ENCODE results near the gene KRCC1. TPM values are rescaled to one million over a fixed set of nuclear protein-coding genes. Genes with fewer than 3 reads are reported as not detected.
"Not testable (repeated sequence)": the region's sequence is repeated elsewhere in the genome, so short reads cannot be mapped to it uniquely, and the experiment has no call there.

The KRCC1 gene
- total and polyA plus RNA-seq, 12 donors: 18.5 to 27.0 (median 22.0) TPM

DNA sequence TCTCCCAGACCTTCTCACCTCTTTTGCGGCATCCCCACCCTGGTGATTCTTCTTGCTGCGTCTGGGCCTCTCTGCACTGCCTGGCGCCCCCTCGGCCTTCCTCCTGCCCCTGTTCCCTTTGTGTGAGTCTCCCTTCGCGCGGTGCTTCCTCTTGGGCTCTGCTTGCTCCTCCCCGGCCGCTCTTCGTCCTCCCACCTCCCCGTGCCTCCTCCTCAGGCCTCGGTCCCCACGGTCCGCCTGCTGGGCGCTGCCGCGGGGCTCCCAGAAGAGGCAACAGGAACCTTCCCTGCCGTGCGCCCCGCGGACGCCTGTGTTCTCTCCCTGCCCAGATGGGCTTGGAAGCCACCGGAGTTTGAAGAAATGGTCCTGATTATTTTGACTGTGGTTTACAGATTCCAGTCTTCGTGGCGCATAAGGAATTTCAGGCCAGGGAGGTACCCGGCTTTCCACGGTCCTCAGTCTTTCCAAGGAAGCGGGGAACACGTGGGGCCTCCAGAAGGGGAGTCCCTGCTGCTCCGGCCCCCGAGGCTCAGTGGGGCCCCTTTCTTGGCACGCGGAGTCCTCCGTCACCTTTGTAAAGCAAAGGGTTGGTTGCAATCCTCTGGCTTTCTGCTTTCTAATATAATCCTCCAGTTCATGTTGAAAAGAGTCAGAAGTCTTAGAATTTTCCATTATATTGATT lies 52.4 kb downstream of the KRCC1 start:
- Histone ChIP-seq H3K36me3 (no peaks in the 10 kb centered on the region), H3K9me3 (no peaks in the 10 kb centered on the region), H3K27ac (no peak overlapping the region), H3K4me3 (no peak overlapping the region), H3K27me3 (peaks cover 0 to 9% (median 0%) of the 10 kb centered on the region in 7 donors), H3K4me1 (peaks cover 0 to 7% (median 0%) of the 10 kb centered on the region in 9 donors)
- intact Hi-C loops (cut with DNase I): no loop called here
- WGBS, 2 donors: 44 to 55% methylated on average over 34 of the region's 34 CpGs
- ATAC-seq: peak in 1 of 8 donors; percentile 35
- DNase-seq: peak in 1 of 2 donors; percentile 16
- TF ChIP-seq, protein P1, sequence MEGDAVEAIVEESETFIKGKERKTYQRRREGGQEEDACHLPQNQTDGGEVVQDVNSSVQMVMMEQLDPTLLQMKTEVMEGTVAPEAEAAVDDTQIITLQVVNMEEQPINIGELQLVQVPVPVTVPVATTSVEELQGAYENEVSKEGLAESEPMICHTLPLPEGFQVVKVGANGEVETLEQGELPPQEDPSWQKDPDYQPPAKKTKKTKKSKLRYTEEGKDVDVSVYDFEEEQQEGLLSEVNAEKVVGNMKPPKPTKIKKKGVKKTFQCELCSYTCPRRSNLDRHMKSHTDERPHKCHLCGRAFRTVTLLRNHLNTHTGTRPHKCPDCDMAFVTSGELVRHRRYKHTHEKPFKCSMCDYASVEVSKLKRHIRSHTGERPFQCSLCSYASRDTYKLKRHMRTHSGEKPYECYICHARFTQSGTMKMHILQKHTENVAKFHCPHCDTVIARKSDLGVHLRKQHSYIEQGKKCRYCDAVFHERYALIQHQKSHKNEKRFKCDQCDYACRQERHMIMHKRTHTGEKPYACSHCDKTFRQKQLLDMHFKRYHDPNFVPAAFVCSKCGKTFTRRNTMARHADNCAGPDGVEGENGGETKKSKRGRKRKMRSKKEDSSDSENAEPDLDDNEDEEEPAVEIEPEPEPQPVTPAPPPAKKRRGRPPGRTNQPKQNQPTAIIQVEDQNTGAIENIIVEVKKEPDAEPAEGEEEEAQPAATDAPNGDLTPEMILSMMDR (IDR thresholded peaks at IDR 0.05): no peak

DNA sequence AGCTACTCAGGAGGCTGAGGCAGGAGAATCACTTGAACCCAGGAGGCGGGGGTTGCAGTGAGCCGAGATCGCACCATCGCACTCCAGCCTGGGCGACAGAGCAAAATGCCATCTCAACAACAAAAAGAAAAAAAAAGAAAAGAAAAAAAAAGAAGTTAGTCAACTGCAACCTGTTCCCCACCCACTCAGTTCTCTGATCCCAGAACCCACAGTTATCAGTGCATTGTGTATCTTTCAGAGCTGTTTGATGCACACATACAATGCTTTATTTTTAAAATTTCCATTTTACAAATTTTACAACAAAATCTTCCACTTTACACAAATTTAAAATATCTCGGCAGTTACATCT lies 53.2 kb downstream of the KRCC1 start:
- H3K9me3 ChIP-seq: no peaks in the 10 kb centered on the region
- peaks cover 0 to 7% (median 0%) of the 10 kb centered on the region in 9 donors for H3K4me1 ChIP-seq
- no peak overlapping the region for H3K4me3 ChIP-seq
- no peak for ATAC-seq
- H3K27me3 ChIP-seq: peaks cover 0 to 9% (median 0%) of the 10 kb centered on the region in 7 donors
- no peak overlapping the region for H3K27ac ChIP-seq
- WGBS, 2 donors: 95 to 97% methylated on average over 6 of the region's 6 CpGs
- intact Hi-C loops (cut with DNase I): no loop called here
- TF ChIP-seq, protein P1 (IDR thresholded peaks at IDR 0.05): no peak
- no peak for DNase-seq
- H3K36me3 ChIP-seq: no peaks in the 10 kb centered on the region

DNA sequence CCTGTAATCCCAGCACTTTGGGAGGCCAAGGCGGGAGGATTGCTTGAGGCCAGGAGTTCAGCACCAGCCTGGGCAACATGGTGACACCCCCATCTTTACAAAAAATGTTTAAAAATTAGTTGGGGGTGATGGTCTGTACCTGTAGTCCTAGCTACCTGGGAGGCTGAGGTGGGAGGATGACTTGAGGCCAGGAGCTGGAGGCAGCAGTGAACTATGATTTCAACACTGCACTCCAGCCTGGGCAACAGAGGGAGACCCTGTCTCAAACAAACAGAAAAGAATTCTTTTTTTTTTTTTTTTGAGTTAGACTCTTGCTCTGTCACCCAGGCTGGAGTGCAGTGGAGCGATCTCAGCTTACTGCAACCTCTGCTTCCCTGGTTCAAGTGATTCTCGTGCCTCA lies 55.1 kb downstream of the KRCC1 start:
- H3K9me3 ChIP-seq; H3K36me3 ChIP-seq; ATAC-seq; H3K27ac ChIP-seq; H3K27me3 ChIP-seq; H3K4me1 ChIP-seq; H3K4me3 ChIP-seq; intact Hi-C loops (cut with DNase I); DNase-seq: not testable (repeated sequence)
- 64 to 65% methylated on average over 3 of the region's 3 CpGs for WGBS, 2 donors

DNA sequence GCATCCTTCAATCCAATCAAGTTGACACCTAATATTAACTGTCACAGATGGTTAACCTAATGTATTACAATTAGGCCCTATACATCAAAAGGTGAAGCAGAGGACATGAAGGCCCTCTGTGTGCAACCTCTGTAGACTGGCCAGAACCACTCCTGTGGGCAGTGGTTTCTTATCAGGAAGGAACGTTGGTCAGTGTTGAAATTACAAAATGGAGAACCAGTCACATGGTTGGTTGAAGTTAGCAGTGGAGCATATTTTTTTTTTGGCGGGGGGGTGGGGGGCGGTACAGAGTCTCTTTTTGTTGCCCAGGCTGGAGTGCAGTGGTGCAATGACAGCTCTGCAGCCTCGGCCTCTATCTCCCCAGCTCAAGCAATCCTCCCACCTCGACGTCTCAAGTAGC lies 59.0 kb downstream of the KRCC1 start:
- no peak for ATAC-seq
- Histone ChIP-seq H3K36me3 (no peaks in the 10 kb centered on the region), H3K9me3 (no peaks in the 10 kb centered on the region), H3K4me1 (peaks cover 0 to 2% (median 0%) of the 10 kb centered on the region in 9 donors), H3K4me3 (no peak overlapping the region), H3K27me3 (no peaks in the 10 kb centered on the region), H3K27ac (no peak overlapping the region)
- no peak for DNase-seq
- TF ChIP-seq, protein P1 (IDR thresholded peaks at IDR 0.05): no peak
- WGBS, 2 donors: 78 to 79% methylated on average over 6 of the region's 6 CpGs
- intact Hi-C loops (cut with DNase I): no loop called here

DNA sequence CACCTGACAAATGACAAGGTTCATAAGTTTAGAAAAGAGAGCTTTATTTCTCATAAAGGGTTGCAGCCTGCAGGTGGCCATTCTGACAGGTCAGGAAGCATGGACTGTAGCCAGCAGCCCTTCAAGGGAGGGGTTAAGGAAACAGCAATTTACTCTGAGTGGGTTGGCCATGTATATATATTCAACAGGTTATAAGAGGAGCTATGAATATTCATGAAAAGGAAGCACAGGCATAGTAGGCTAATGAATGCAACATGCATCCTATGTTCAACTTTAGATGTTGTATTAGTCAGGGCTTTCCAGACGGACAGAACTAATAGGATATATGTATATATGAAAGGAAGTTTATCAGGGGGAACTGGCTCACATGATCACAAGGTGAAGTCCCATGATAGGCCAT lies 59.8 kb downstream of the KRCC1 start:
- TF ChIP-seq, protein P1 (IDR thresholded peaks at IDR 0.05): no peak
- Histone ChIP-seq H3K27me3 (no peaks in the 10 kb centered on the region), H3K27ac (no peak overlapping the region), H3K9me3 (no peaks in the 10 kb centered on the region), H3K4me1 (no peaks in the 10 kb centered on the region), H3K36me3 (no peaks in the 10 kb centered on the region), H3K4me3 (no peak overlapping the region)
- ATAC-seq (no peak), DNase-seq (no peak)
- 66 to 72% methylated on average over 1 of the region's 1 CpG for WGBS, 2 donors
- intact Hi-C loops (cut with DNase I): no loop called here

DNA sequence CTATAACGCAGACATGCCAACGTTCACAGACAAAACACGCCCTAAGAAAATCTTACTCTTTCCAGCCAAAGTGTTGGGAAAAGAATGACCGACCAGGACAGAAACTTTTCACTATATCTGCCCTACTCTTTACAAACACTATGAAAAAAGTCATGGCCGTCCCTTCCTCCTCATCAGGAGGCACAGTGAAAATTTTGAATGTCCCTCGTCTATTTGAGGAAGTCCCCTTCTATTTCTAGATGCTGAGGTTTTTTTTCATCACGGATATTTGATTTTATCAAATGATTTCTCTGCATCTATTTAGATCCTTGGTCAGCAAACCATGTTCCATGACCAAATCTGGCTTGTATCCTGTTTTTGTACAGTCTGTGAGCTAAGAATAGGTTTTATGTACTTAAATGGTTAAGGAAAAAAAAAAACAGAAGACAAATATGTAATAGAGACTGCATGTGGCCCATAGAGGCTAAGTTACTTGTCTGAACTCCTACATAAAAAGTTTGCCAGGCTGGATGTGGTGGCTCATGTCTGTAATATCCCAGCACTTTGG lies 61.2 kb downstream of the KRCC1 start:
- H3K27ac ChIP-seq; H3K27me3 ChIP-seq; DNase-seq; H3K36me3 ChIP-seq; H3K4me1 ChIP-seq; H3K4me3 ChIP-seq; H3K9me3 ChIP-seq; ATAC-seq; intact Hi-C loops (cut with DNase I): not testable (repeated sequence)
- WGBS, 2 donors: 54 to 65% methylated on average over 7 of the region's 7 CpGs

DNA sequence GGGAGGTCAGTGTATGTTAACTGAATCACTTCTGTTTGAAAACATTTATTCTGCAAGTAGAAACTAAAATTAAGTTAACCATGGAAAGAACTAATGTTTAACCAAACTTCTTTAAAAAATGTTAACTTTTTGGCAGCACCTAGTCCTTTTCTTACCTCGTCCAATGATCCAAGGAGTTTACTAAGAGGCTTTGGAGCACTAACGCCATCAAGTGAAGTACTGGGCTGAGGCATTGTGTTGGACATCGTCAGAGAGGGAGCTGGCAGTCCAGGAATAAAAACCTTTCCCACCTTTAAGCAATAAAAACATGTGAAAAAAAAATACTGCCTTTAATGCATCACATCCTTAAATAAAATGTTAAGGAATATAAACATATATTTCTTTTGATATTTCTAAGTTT lies 63.0 kb downstream of the KRCC1 start:
- H3K9me3 ChIP-seq; intact Hi-C loops (cut with DNase I); ATAC-seq; H3K36me3 ChIP-seq; H3K4me3 ChIP-seq; H3K27ac ChIP-seq; H3K27me3 ChIP-seq; DNase-seq; H3K4me1 ChIP-seq: not testable (repeated sequence)
- WGBS, 2 donors: 29 to 35% methylated on average over 2 of the region's 3 CpGs

DNA sequence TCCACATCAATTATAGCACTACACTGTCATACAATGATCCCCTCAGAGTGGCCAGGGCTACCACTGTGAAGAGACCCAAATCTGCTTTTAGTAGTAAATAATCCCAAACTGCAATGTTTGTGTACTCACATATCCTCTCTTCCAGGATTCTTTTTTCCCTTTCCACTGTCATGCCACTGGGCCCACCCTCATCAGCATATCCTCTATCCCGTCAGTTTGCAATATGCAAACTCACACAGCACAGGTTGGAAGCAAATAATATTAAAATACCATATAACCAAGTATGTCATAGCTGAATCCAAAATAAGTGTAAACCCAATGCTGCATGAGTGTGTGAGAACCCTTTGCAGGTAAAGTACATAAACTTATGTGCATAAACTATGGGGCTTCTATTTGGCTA lies 68.1 kb downstream of the KRCC1 start:
- H3K4me3 ChIP-seq; H3K27ac ChIP-seq; H3K36me3 ChIP-seq; ATAC-seq; intact Hi-C loops (cut with DNase I); H3K4me1 ChIP-seq; H3K9me3 ChIP-seq; DNase-seq; H3K27me3 ChIP-seq: not testable (repeated sequence)
- no CpG with 5 or more reads among the region's 1 CpG for WGBS, 2 donors
